CD14-positive monocyte (primary cell): ENCODE data around the gene AMBP. TPM values are rescaled to one million over a fixed set of nuclear protein-coding genes. Genes with fewer than 3 reads are reported as not detected.

Source experiments
- DNase-seq, 3 donors: peaks; one replicate each; pipeline ENCODE4 v3.0.0-alpha.2; 2011 to 2022
- H2AFZ ChIP-seq: 2 replicates; pipeline ENCODE4 v1.6.0; 2012; ENCODE audit warnings: mild to moderate bottlenecking, low read depth, low read length, inconsistent platforms; ENCODE audit not compliant: insufficient read depth, poor library complexity, severe bottlenecking
- H3K27ac ChIP-seq, 2 donors: 1 replicate in 1 of 2; 2 replicates in 1 of 2; pipeline ENCODE4 v1.5.1; 2012 to 2013; ENCODE audit warnings: low read length in 2 of 2, control low read depth in 1 of 2, inconsistent platforms in 1 of 2, low read depth in 1 of 2, mild to moderate bottlenecking in 1 of 2
- H3K27me3 ChIP-seq, 2 donors: one replicate each; pipeline versions ENCODE4 v1.6.0 to v1.6.1; 2011 to 2013; ENCODE audit warnings: low read length in 2 of 2; ENCODE audit not compliant: control insufficient read depth in 2 of 2, insufficient read depth in 2 of 2
- H3K36me3 ChIP-seq, 2 donors: replicated peaks in 1 of 2; 1 replicate in 1 of 2; 2 replicates in 1 of 2; pipeline versions ENCODE4 v1.5.1 to v1.6.1; 2012 to 2013; ENCODE audit warnings: low read length in 2 of 2, control low read depth in 1 of 2, inconsistent platforms in 1 of 2, mild to moderate bottlenecking in 1 of 2; ENCODE audit not compliant: insufficient read depth in 2 of 2, control insufficient read depth in 1 of 2
- H3K4me1 ChIP-seq, 2 donors: 1 replicate in 1 of 2; 2 replicates in 1 of 2; pipeline versions ENCODE4 v1.5.1 to v1.6.1; 2012 to 2013; ENCODE audit warnings: low read length in 2 of 2, control low read depth in 1 of 2, inconsistent platforms in 1 of 2, mild to moderate bottlenecking in 1 of 2, moderate library complexity in 1 of 2; ENCODE audit not compliant: insufficient read depth in 2 of 2, control insufficient read depth in 1 of 2
- H3K4me2 ChIP-seq: replicated peaks from 2 replicates; pipeline ENCODE3; 2012; ENCODE audit warnings: low read length, moderate library complexity, mild to moderate bottlenecking; ENCODE audit not compliant: poor library complexity, severe bottlenecking; ENCODE audit errors: extremely low read depth
- H3K4me3 ChIP-seq, 3 experiments: fragments of 200-600 bp in 1 of 3; sonication (generic) in 1 of 3; replicated peaks in 1 of 3; 1 replicate in 2 of 3; 2 replicates in 1 of 3; pipeline ENCODE4 v1.5.1; 2011 to 2013; ENCODE audit warnings: low read length in 3 of 3, mild to moderate bottlenecking in 3 of 3, control low read depth in 2 of 3, low read depth in 2 of 3, inconsistent platforms in 1 of 3, moderate library complexity in 1 of 3
- H3K79me2 ChIP-seq: 2 replicates; pipeline ENCODE4 v1.6.0; 2012; ENCODE audit warnings: mild to moderate bottlenecking, control low read depth, inconsistent platforms, low read length, moderate library complexity; ENCODE audit not compliant: insufficient read depth
- H3K9ac ChIP-seq: 2 replicates; pipeline ENCODE4 v1.6.0; 2017; ENCODE audit warnings: low read length, mild to moderate bottlenecking; ENCODE audit not compliant: insufficient read depth, poor library complexity, severe bottlenecking
- H3K9me3 ChIP-seq, 2 donors: replicated peaks in 1 of 2; 1 replicate in 1 of 2; 2 replicates in 1 of 2; pipeline versions ENCODE4 v1.5.1 to v1.6.1; 2012 to 2013; ENCODE audit warnings: low read length in 2 of 2, control low read depth in 1 of 2; ENCODE audit not compliant: control insufficient read depth in 1 of 2, insufficient read depth in 1 of 2
- H4K20me1 ChIP-seq: 2 replicates; pipeline ENCODE4 v1.6.0; 2012; ENCODE audit warnings: mild to moderate bottlenecking, low read length, control low read depth, moderate library complexity; ENCODE audit not compliant: insufficient read depth
- H3K27ac Mint-ChIP-seq, 7 donors: one replicate each; pipeline ENCODE4 v1.8.0; 2020; ENCODE audit warnings: mild to moderate bottlenecking in 7 of 7, mixed read lengths in 7 of 7, moderate library complexity in 6 of 7, inconsistent platforms in 2 of 7
- H3K27me3 Mint-ChIP-seq, 3 donors: one replicate each; pipeline ENCODE4 v1.8.0; 2021 to 2022; ENCODE audit warnings: low read depth in 3 of 3, mild to moderate bottlenecking in 3 of 3, mixed read lengths in 3 of 3, moderate library complexity in 3 of 3, inconsistent platforms in 1 of 3
- H3K36me3 Mint-ChIP-seq, 2 donors: one replicate each; pipeline ENCODE4 v1.8.0; 2020; ENCODE audit warnings: mixed read lengths in 2 of 2, inconsistent platforms in 1 of 2, mild to moderate bottlenecking in 1 of 2
- H3K4me1 Mint-ChIP-seq: one replicate; pipeline ENCODE4 v1.8.0; 2020; ENCODE audit warnings: mild to moderate bottlenecking, mixed read lengths
- H3K4me3 Mint-ChIP-seq, 2 donors: one replicate each; pipeline ENCODE4 v1.8.0; 2020; ENCODE audit warnings: mild to moderate bottlenecking in 2 of 2, mixed read lengths in 2 of 2, moderate library complexity in 1 of 2
- H3K9me3 Mint-ChIP-seq, 7 donors: one replicate each; pipeline ENCODE4 v1.8.0; 2020 to 2022; ENCODE audit warnings: mixed read lengths in 7 of 7, mild to moderate bottlenecking in 6 of 7, moderate library complexity in 6 of 7, inconsistent platforms in 2 of 7
- WGBS: methylation state at CpG from one replicate; pipeline ENCODE4 v1.1.5; 2013; ENCODE audit warnings: missing lambda C conversion rate; ENCODE audit not compliant: insufficient coverage; 5-methylcytosine and 5-hydroxymethylcytosine counted together
- intact Hi-C, 2 donors: fragments of 100-400 bp; cut with micrococcal nuclease; formaldehyde crosslinking; loops; one replicate each; pipeline versions ENCODE4 v1.15.0 to v1.15.1; 2023
- polyA plus RNA-seq, 3 donors: library from polyadenylated mRNA; depleted of rRNA in 1 of 3; unstranded in 2 of 3; stranded (reverse) in 1 of 3; fragments of 300-500 nt in 2 of 3; fragments of >200 nt in 1 of 3; fragmentation: Illumina TruSeq in 2 of 3; gene quantifications; 1 replicate in 2 of 3; 2 replicates in 1 of 3; pipeline ENCODE4 v1.2.3, GENCODE V29; 2012 to 2021
- TF ChIP-seq, protein P1 (sequence below): fragments of 200-600 bp; IDR thresholded peaks from one replicate; pipeline ENCODE4 v1.8.0; 2022; ENCODE audit warnings: antibody characterized with exemption, mild to moderate bottlenecking

The AMBP gene
- polyA plus RNA-seq, 3 donors = not detected

DNA sequence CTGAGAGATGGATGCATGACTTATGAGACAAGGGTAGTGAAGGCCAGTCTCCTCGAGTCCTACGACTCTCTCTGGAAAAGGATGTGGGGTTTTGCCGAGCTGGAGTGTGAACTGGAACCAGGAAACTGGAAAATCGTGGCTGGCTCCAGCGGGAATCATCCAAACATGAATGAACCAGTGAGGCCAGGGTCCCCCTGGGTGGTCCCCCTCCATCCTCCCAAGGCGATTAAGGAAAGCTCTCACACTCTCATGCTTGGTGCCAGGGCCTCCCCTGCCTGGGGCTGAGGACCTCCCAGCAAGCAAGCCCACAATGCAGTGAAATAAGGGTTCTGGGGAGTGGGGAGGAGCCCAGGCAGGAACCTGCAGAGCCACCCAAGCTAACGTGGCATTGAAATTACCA lies 9.6 kb upstream of the AMBP start:
- Histone ChIP-seq H3K9me3 (no peaks in the 10 kb centered on the region), H3K79me2 (no peaks in the 10 kb centered on the region), H3K4me3 (no peak overlapping the region), H3K4me2 (no peak overlapping the region), H3K27me3 (no peaks in the 10 kb centered on the region), H3K9ac (no peak overlapping the region), H3K36me3 (no peaks in the 10 kb centered on the region), H3K4me1 (no peaks in the 10 kb centered on the region), H4K20me1 (no peaks in the 10 kb centered on the region), H3K27ac (no peak overlapping the region), H2AFZ (no peak overlapping the region)
- intact Hi-C loops = no loop called here
- Mint-ChIP-seq H3K4me1 (peaks cover under 1% of the 10 kb centered on the region), H3K36me3 (no peaks in the 10 kb centered on the region), H3K27ac (no peak overlapping the region), H3K27me3 (peaks cover 0 to 6% (median 2%) of the 10 kb centered on the region in 3 donors), H3K9me3 (peaks cover 0 to 11% (median 0%) of the 10 kb centered on the region in 7 donors), H3K4me3 (no peak overlapping the region)
- 90% methylated on average over 5 of the region's 7 CpGs for WGBS
- DNase-seq = no peak
- TF ChIP-seq, protein P1, sequence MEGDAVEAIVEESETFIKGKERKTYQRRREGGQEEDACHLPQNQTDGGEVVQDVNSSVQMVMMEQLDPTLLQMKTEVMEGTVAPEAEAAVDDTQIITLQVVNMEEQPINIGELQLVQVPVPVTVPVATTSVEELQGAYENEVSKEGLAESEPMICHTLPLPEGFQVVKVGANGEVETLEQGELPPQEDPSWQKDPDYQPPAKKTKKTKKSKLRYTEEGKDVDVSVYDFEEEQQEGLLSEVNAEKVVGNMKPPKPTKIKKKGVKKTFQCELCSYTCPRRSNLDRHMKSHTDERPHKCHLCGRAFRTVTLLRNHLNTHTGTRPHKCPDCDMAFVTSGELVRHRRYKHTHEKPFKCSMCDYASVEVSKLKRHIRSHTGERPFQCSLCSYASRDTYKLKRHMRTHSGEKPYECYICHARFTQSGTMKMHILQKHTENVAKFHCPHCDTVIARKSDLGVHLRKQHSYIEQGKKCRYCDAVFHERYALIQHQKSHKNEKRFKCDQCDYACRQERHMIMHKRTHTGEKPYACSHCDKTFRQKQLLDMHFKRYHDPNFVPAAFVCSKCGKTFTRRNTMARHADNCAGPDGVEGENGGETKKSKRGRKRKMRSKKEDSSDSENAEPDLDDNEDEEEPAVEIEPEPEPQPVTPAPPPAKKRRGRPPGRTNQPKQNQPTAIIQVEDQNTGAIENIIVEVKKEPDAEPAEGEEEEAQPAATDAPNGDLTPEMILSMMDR = no peak

DNA sequence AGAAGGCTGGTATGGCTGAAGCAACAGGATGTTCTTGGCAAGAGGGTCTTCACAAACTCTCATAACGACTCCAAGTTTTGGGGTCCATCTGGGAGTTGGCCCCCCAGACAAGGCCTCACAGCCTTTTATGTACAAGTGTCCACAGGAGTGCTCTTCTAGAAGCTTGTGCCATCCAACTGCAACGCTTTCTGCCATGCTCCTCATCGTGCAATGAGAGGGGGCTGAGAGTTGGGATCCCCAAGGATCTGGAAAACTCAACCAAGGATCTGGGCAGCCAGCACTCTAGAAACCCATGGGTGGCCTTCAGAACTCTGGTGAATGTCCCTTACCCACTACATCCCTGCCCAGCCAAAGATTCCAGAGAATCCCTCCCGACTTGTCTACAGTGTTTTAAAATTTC lies 8.5 kb upstream of the AMBP start:
- Histone ChIP-seq H2AFZ (no peak overlapping the region), H3K27me3 (no peaks in the 10 kb centered on the region), H3K4me3 (no peak overlapping the region), H4K20me1 (no peaks in the 10 kb centered on the region), H3K9me3 (no peaks in the 10 kb centered on the region), H3K9ac (no peak overlapping the region), H3K36me3 (no peaks in the 10 kb centered on the region), H3K4me1 (no peaks in the 10 kb centered on the region), H3K79me2 (no peaks in the 10 kb centered on the region), H3K4me2 (no peak overlapping the region), H3K27ac (no peak overlapping the region)
- peaks cover 0 to 6% (median 4%) of the 10 kb centered on the region in 3 donors for H3K27me3 Mint-ChIP-seq
- no peak for DNase-seq
- peaks cover 2% of the 10 kb centered on the region for H3K4me1 Mint-ChIP-seq
- 81% methylated on average over 3 of the region's 4 CpGs for WGBS
- H3K27ac Mint-ChIP-seq = no peak overlapping the region
- peaks cover 0 to 11% (median 0%) of the 10 kb centered on the region in 7 donors for H3K9me3 Mint-ChIP-seq
- intact Hi-C loops = no loop called here
- TF ChIP-seq, protein P1 = no peak
- no peak overlapping the region for H3K4me3 Mint-ChIP-seq
- H3K36me3 Mint-ChIP-seq = no peaks in the 10 kb centered on the region
